NCI-H2029 treated with DMSO at 0.1 percent for 48 hours (cell line): ENCODE results near the gene QSOX2.
"Not testable (repeated sequence)": the region's sequence is repeated elsewhere in the genome, so short reads cannot be mapped to it uniquely, and the experiment has no call there.

Experiments
- DNase-seq: peaks from one replicate; lab custom pipeline; 2025; lab: John Stamatoyannopoulos, UW

QSOX2 gene

GRCh38 chr9:136236471-136237410 lies 8.9 kb downstream of the QSOX2 start:
- DNase-seq = not testable (repeated sequence)

GRCh38 chr9:136235709-136236455 lies 9.7 kb downstream of the QSOX2 start:
- no peak for DNase-seq

GRCh38 chr9:136235171-136235570 lies 10.4 kb downstream of the QSOX2 start:
- DNase-seq = no peak

GRCh38 chr9:136234597-136234996 lies 11.0 kb downstream of the QSOX2 start:
- no peak for DNase-seq

GRCh38 chr9:136233868-136234267 lies 11.7 kb downstream of the QSOX2 start:
- no peak for DNase-seq

GRCh38 chr9:136233411-136233810 lies 12.2 kb downstream of the QSOX2 start:
- DNase-seq = no peak

DNA sequence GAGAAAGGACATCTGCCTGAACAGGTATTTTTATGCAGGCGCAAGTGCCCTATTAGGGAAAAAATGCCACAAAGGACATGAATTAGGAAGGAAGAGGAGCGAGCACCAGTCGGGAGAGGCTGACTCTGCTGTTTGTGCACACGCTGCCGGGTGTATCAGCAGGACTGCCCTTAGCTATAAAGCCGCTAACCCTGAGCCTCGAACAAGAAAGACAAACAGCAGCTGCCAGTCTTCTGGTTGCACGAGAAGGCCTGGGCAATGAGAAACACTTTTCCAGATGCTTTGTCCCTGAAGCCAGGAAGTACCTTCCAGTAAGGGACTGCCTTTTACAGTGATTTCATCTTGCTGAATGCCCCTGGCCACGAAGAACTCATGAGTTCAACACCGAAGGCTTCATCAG lies 12.6 kb downstream of the QSOX2 start:
- DNase-seq = no peak

DNA sequence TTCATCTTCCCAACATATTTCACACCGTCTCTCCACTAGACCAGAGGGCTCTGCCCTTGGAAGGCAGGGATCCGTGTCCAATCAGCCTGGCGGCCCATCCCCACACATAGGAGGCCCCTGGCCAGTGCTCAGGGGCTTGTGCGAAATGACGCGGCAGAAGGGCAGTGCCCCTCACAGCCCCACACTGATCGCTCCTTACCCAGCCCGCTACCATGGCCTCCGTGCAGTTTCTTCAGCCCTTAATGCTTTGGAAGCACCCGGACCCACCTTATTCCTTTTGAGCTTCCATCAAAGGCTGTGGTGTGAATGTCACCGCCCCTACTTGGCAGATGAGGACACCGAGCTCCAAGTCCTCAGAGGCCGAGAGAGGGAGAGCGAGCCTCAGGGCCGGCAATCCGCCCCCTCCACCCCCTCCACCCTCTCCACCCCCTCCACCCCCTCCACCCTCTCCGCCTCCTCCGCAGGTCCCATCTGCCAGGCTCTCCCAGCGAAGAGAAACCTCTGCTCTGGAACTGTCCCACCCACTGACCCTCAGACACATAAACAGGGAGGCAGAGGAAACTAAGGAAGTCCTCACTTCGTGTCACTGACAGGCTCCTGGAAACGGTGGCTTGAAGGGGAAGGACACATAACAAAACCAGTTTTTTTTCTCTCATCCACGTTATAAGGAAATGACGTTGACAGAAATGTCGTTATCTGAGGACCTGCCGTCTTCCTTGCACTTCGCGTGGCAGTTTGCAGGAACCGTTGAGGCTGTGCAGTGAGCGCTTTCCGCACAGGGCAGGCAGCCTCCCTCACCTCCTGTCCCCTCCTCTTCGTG lies 13.9 kb downstream of the QSOX2 start:
- no peak for DNase-seq

GRCh38 chr9:136230773-136231172 lies 14.8 kb downstream of the QSOX2 start:
- no peak for DNase-seq

- DNase-seq = no peak
Observed at GRCh38 chr9:136230365-136230764, 15.2 kb downstream of the QSOX2 start.

DNA sequence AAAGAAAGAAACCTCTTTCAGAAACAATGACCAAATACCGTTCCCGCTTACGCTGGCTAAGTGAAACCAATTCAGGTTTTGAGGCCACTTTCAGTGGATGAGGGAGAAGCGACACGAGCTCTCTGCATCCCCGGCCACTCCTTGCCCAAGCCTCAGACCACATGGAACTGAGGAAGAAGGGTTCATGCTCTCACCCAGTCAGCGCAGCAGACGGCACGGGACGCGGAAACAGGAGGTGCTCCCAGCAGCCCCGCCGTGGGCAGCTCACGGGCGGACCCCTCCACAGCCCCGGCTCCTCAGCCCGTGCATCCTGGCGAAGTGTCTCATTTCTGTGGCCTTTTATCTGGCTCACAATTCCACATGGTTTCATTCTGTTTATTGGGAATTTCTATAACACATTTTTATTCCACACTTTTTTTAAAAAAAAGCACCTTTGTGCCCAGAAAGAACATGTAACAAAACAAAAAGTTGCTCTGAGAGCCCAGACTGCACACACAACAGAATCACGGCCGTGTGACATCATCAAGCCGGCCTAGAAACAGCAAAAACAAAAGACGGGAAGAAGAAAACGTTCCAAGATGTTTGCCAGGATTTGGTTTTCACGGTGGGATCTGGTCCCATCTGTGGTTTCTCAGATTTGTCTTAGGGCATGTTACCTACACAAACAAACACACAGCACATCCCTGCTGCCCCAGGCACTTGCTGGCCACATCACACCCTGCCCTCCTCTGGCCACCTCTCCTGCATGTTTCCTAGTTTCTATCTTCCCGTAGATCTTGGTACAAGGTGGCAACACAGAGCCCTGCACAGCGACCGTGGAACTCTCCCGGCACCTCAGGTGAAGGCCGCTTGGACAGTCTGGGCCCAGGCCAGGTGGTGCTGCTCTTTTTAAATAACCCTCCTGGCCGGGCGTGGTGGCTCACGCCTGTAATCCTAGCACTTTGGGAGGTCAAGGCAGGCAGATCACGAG lies 16.2 kb downstream of the QSOX2 start:
- DNase-seq = no peak

GRCh38 chr9:136228107-136228875 lies 17.3 kb downstream of the QSOX2 start:
- DNase-seq = no peak

DNA sequence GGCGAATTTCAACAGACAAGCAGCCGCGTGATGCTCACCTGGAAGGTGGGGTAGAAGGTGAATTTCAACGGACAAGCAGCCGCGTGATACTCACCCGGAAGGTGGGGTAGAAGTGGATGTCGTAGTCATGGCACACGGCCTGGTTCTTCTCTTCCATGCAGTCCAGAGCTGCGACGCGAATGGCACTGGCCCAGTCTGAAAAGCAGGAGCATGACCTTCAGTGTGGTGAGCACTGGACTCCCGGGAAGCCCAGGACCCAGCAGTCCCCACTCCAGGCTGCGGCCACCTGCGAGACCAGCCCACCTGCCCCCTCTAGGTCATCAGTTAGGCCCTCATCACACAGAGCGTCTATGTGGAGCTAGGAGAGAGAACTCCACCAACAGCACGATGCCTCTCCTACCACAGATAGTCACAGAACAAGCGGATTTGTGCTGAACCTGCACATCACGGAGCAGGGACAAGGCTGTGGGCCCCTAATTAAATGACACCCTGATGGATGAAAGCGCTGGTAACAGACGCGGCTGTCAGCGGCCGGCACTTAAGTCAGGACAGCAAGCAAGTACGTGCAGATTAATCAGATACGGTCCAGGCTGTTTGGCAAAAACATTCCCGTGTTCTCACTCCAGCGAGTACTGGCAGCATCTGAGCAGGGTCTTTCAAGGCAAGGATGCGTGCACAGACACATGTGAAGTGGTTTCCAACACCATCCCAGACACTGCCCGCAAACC lies 18.8 kb downstream of the QSOX2 start:
- DNase-seq = no peak

DNA sequence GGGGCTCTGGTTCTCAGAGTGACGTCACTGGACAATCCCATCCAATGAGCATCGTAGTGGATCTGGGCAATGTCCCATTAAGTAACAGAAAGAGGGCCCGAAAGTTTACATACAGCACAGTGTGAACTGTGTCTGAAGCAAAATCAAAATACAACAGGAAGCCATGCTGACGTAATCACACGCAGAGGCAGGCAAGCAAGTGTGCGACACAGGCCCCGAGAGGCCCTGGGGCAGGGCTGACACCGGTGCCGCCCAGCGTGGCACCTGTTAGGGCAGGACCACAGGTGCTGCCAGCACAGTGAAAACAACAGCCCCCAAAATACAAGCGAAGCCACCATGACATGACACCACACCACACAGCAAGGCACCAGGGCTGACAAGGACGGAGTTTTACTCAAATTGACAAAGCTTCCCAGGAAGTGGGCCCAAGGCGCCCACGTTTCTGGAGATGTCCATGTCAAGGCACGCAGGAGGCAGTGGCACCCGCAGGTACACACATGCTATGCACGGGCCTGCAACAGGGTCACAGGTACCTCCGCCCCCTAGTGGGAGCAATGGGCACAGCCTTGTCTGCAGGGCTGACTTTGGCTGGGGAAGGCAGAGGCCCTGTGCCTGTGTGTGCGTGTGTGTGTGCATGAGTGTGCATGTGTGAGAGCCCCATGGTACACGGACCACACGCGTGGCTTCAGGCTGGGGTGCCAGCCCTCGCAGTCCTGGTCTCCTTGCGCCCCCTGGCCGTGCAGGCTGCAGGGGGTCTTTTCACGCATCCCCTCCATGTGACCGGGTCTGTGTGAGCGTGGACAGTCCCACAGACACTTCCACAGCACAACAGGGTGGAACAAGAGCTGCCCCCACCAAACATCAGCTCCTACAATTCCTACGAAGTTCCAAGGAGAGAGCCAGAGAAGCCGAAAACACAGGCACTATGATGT lies 19.6 kb downstream of the QSOX2 start:
- no peak for DNase-seq

DNA sequence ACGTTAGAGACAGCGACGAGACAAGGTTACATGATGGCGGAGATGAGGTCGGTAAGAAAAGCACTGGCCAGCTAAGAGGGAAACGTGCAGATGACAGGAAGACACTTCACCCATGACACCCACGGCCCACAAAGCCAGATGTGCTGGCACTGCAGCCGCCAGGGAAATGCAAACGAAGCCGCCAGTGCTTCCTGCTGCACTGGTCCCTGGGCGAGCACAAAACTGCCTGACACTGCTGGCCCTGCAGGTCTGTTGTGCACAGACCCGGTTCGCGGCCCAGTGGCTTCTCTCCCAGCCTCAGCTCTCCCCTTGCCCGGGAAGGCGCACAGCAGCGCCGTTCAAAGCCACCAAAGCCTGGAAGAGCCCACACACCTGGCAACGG lies 20.3 kb downstream of the QSOX2 start:
- no peak for DNase-seq

GRCh38 chr9:136223871-136224640 lies 21.6 kb downstream of the QSOX2 start:
- DNase-seq = no peak

- DNase-seq = no peak
Observed at GRCh38 chr9:136222906-136223285, 22.7 kb downstream of the QSOX2 start.
